Measurements from ENCODE around the gene SMARCA4. TPM values are rescaled to one million over a fixed set of nuclear protein-coding genes. Genes with fewer than 3 reads are reported as not detected.

SMARCA4 gene
- total and polyA plus RNA-seq, 11 donors = 34.1 to 70.9 (median 48.6) TPM

DNA sequence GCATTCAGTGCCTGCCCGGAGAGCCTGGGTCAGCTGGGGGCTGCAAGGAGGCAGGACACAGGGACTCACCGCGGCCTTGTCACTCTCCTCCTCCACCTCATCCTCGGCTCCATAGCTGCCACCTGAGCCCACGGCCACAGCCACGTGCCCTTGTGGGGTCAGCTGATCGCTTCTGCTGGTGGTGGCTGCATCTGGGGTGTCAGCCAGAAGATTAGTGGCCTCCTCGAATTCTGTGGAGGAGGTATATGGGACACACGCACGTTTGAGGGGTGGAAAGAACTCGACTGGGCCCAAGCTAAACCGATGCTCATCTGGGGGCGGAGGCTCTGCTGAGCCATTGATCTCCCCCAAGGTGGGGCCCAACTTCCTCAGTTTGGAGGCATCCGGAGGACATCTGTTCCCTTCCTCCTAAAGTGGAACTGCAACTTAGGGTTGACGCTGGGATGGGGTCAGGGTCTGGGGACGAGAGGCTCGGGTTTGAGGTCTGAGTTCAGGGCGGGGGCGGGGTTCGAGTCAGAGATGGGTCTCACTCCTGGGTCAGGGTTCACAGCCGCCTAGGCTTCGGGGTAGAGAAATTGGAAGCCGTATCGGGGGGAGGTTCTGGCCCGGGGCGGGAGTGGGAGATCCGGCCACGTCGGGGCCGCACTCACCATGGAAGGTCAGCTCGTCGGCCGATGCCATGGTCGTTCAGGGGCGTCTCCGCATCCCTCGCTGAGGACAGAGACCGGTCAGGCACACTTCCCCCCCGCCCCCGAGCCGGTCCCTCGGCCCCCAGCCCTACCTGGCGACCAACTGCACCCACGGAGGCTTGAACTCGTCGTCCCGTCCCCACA lies 32.9 kb upstream of the SMARCA4 start:
- WGBS, 4 donors = 9 to 15% (median 11%) methylated on average over 26 to 47 of the region's 47 CpGs
- TF ChIP-seq POLR2A (IDR thresholded peaks at IDR 0.05) = no peak
- TF ChIP-seq, protein P1, sequence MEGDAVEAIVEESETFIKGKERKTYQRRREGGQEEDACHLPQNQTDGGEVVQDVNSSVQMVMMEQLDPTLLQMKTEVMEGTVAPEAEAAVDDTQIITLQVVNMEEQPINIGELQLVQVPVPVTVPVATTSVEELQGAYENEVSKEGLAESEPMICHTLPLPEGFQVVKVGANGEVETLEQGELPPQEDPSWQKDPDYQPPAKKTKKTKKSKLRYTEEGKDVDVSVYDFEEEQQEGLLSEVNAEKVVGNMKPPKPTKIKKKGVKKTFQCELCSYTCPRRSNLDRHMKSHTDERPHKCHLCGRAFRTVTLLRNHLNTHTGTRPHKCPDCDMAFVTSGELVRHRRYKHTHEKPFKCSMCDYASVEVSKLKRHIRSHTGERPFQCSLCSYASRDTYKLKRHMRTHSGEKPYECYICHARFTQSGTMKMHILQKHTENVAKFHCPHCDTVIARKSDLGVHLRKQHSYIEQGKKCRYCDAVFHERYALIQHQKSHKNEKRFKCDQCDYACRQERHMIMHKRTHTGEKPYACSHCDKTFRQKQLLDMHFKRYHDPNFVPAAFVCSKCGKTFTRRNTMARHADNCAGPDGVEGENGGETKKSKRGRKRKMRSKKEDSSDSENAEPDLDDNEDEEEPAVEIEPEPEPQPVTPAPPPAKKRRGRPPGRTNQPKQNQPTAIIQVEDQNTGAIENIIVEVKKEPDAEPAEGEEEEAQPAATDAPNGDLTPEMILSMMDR (IDR thresholded peaks at IDR 0.05) = no peak

GRCh38 chr19:10928563-10929401 lies 32.0 kb upstream of the SMARCA4 start, which contains the start of the genes TIMM29 and YIPF2:
TIMM29 (plus strand) TSS chr19:10928811; CDS start chr19:10928823, 12 bp downstream.
YIPF2 (minus strand) TSS chr19:10928639; CDS start chr19:10928410, 229 bp downstream.
- H3K27me3 ChIP-seq = no peaks in the 10 kb centered on the region
- intact Hi-C loops (cut with DNase I) = loop anchor here in 7 of 10 donors (2.0 to 5.0 kb wide), 4 partner anchors 51 to 58 kb away; partner anchors contain the start of gene CARM1 (in 2 of the 7)
- H3K27ac ChIP-seq = peak within 1 kb of the TSS; percentile 59 to 92 (median 84)
- WGBS, 4 donors = 0 to 1% (median 0%) methylated on average over 29 to 96 of the region's 96 CpGs
- peaks cover 0 to 47% (median 28%) of the 10 kb centered on the region in 9 donors for H3K36me3 ChIP-seq
- ATAC-seq (peak; percentile 94 to 98 (median 96)), DNase-seq (peak; percentile 96 to 99 (median 97))
- H3K4me3 ChIP-seq = peak within 1 kb of the TSS; percentile 72 to 100 (median 96)
- H3K9me3 ChIP-seq = no peaks in the 10 kb centered on the region
- H3K4me1 ChIP-seq = peaks cover 3 to 32% (median 18%) of the 10 kb centered on the region in 12 donors
- TF ChIP-seq, protein P1 (IDR thresholded peaks at IDR 0.05) = peak in 2 of 12 donors; percentile 8 to 16
- peak in 1 of 2 donors; percentile 72 for TF ChIP-seq POLR2A (IDR thresholded peaks at IDR 0.05)

More for the DNA sequence above, 32.9 kb upstream of the SMARCA4 start:
- Histone ChIP-seq H3K27me3 (no peaks in the 10 kb centered on the region), H3K9me3 (no peaks in the 10 kb centered on the region), H3K4me3 (peak overlapping the region; percentile 72 to 100 (median 96)), H3K27ac (peak overlapping the region; percentile 26 to 92 (median 84)), H3K36me3 (peaks cover 0 to 47% (median 35%) of the 10 kb centered on the region in 9 donors), H3K4me1 (peaks cover 3 to 32% (median 18%) of the 10 kb centered on the region in 12 donors)
- DNase-seq (no peak), ATAC-seq (peak in 3 of 4 donors; percentile 0 to 3 (median 1))
- intact Hi-C loops (cut with DNase I) = loop anchor here in 7 of 10 donors (2.0 to 5.0 kb wide), 4 partner anchors 51 to 57 kb away; partner anchors contain the start of gene CARM1 (in 2 of the 7)

- Histone ChIP-seq H3K4me3 (peak overlapping the region; percentile 72 to 100 (median 96)), H3K36me3 (peaks cover 0 to 41% (median 22%) of the 10 kb centered on the region in 9 donors), H3K4me1 (peaks cover 3 to 32% (median 18%) of the 10 kb centered on the region in 12 donors), H3K27ac (peak overlapping the region in 10 of 12 donors; percentile 70 to 92 (median 86)), H3K9me3 (no peaks in the 10 kb centered on the region), H3K27me3 (no peaks in the 10 kb centered on the region)
- DNase-seq (no peak), ATAC-seq (no peak)
- TF ChIP-seq, protein P1 (IDR thresholded peaks at IDR 0.05) = no peak
- no peak for TF ChIP-seq POLR2A (IDR thresholded peaks at IDR 0.05)
- WGBS, 4 donors = 8 to 15% (median 12%) methylated on average over 11 to 27 of the region's 27 CpGs
- intact Hi-C loops (cut with DNase I) = loop anchor here in 7 of 10 donors (2.0 to 5.0 kb wide), 4 partner anchors 52 to 59 kb away; partner anchors contain the start of gene CARM1 (in 2 of the 7)
Observed at GRCh38 chr19:10929402-10929794, 31.4 kb upstream of the SMARCA4 start.
